AG20443 (cell line): ENCODE results near the gene AKAP8L.

Source experiments
- DNase-seq: peaks from one replicate; pipeline ENCODE4 v3.0.0; 2012; ENCODE audit warnings: low spot score, mixed read lengths

Gene AKAP8L

DNA sequence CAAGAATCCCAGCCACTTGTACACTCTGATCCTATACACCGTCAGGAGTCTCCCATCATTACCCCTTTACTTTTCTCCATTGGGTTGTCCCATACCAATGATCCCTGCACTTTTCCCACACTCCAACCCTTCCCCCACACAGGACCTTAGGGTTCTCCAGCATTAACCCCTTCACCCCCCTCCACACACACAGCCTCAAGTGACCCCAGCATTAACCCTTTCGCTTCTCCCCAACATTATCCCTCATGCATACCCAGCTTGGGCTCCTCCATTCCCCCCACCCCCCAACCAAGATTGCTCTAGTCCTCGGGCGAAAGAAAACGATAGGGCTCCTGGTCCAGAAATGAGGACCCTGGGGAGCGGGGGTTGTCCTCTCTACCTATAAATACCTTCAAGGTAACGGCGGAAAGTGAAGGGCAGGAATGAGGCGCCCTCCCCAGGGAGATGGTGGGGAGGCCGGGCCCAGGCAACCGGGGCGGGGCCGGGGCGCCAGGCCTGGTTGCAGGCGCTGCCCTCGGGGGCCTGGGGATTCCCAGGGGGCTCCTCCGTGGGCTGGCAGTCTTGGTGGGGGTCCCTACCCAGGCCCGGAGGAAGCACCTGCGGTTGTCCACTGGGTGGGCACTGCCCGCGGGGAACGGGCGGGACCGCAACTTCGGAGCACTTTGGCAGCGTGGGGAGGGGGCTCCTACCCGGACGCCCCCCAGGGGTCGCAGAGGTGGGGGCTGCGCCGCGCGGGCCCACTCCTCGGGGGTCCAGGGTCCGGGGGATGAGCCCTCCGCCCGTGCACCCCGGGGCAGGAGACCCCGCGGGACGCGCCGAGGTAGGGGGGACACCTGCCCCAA lies 30.2 kb upstream of the AKAP8L start:
- no peak for DNase-seq

DNA sequence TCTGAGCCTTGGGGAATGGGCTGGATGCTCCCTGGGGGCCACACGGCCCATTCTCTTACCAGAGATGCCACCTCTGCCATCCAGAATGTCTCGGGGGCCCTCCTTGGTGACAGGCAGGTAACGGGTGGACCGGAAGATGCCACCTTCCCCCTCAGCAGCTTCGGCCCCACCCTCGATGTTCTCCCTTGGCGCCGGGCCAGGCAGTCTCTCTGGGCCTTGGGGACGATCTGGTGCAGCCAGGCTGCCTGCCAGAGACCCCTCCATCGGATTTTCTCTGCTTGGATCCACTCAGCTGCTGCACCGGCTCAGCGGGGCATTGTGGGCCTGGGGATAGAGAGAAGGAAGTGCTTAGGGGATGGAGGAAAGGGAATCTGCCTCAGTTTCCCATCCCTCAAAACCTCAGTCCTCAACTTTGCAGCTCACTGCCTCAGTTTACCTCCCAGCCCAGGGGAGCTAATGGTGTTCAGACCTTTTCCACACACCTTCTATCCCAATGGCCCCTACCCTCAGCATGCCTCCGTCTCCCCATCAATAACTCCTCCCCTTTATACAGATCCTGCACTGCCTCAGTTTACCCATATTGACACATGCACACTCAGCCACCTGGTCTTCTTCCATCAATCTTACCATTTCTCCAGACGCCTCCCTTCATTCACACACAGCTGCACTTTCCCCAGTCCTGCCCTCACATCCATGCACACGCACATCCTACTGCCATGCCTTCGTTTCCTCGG lies 29.4 kb upstream of the AKAP8L start:
- no peak for DNase-seq

DNA sequence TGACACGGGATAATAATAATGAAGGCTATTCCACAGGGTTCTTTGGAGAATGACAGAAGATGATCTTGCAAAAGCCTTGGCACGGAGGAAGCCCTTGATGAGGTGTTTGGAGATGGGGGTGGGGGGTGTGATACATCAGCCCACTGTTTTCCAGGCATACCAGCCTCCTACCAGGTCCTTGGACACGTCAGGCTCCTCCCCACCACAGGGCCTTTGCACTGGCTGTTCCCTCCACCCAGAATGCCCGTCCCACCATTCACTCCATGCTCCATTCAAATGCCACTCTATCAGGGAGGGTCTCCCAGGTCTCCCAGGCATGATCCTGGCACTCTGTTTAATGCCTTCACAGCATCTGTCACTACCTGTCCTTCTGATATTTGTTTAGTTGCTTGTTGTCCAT lies 28.3 kb upstream of the AKAP8L start:
- no peak for DNase-seq

DNA sequence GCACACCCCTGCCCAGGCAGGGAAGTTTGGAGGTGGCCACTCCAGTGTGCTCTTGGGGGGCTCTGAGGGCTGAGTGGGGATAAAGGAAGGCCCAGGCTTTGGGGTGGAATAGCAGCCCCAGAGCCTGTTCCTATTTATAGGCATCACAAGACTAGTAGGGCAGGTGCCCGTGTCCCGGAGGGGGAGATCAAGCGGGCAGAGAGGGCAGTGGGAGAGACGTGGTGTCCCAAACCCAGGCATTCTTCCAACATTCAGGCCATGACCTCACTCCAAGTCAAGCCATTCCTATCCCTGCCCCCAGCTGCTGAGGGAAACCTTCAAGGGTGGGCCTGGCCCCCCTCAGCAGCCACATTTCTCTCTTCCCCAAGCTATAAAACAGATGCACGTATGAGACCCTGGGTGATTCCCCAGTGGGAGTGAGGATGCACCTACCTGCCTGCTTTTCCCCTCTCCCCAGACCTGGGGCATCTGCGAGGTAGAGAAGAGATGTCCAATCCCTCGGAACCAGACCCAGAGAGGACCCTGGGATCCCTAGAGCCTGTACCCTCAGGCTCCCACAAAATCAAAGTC lies 27.1 kb upstream of the AKAP8L start:
- no peak for DNase-seq

DNA sequence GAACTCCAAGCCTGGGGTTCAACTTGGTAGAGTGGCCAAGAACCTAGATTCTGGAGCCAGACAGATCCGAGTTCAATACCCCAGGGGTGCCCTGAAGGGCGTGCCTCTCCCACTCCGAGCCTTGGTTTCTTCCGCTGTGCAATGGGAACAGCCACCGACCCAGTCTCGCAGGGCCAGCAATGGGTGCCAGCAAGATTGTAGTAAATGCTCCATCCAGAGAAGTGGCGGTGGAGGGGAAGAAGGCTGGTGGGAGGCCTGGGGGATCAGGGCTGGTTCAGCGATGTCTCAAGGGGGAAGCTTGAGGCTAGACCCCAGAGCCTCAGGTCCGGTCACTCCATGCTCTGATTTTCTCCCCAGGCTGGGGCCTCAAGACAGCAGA lies 26.4 kb upstream of the AKAP8L start:
- no peak for DNase-seq

DNA sequence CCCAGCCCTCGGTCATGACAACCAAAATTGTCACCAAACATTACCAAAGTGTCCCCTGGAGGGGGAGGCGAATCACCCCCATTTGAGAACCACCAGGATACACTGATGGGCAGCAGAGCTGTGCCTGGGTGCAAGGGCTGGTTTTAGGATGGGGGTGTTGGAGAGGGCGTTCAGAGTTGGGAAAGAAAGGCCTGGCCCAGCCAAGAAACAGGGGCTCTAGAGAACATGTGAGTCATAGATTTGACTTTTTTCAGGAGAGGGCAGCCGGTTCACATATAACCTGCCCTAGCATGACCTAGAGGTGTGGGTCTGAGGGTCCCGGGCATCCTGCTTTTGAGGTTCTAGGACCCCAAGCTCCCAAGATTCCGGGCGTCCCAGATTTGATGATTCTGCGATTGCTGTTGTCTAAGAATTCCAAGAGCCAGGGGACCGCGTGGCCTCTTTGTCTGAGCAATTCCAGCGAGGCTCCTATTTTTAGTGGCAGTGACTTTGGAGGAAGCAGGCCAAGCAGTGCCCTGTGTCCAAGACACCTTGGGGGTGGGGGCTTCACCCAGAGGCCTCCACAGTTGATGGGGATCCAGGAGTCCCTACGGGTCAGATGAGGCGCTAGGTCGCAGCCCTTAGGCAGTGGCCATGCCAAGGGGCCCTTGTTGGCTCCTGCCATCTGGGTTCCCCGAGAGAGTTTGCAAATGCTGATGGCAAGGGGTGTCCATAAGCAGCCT lies 25.9 kb upstream of the AKAP8L start:
- DNase-seq, result no peak

DNA sequence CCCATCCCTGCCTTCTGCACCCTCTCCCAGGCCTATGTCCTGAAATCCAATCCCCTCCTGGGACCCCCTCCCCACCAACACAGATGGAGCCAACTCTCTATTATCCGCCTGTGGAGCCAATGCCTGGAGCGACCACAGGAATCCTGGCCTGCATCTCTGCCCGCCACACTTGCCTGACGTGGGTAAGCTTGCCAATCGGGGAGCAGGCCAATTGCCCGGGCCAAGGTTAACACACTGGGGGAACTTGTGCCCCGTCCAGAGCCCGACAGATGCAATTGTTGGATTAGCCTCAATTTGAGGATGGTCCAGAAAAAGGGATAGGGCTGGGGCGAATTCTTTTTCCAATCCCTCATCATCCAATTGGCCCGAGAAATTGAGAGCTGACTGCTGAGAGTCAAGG lies 25.1 kb upstream of the AKAP8L start:
- DNase-seq, result no peak

DNA sequence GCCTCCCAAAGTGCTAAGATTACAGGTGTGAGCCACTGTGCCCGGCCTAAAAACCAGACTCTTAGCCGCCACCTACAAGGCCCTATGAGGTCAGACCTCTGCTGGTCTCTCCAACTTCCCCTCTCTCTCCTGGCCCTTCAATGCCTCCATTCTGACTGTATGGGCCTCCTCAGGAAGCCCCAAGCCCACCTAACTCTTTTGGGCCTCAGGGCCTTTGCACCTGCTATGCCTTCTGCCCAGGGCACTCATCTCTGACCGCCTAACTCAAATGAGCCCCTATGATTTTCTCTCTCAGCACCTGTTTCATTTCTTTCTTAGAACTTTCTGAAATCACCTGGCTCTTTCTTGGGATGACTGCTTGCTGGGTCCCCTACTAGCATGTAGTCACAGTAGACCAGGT lies 24.5 kb upstream of the AKAP8L start:
- DNase-seq, result no peak

DNA sequence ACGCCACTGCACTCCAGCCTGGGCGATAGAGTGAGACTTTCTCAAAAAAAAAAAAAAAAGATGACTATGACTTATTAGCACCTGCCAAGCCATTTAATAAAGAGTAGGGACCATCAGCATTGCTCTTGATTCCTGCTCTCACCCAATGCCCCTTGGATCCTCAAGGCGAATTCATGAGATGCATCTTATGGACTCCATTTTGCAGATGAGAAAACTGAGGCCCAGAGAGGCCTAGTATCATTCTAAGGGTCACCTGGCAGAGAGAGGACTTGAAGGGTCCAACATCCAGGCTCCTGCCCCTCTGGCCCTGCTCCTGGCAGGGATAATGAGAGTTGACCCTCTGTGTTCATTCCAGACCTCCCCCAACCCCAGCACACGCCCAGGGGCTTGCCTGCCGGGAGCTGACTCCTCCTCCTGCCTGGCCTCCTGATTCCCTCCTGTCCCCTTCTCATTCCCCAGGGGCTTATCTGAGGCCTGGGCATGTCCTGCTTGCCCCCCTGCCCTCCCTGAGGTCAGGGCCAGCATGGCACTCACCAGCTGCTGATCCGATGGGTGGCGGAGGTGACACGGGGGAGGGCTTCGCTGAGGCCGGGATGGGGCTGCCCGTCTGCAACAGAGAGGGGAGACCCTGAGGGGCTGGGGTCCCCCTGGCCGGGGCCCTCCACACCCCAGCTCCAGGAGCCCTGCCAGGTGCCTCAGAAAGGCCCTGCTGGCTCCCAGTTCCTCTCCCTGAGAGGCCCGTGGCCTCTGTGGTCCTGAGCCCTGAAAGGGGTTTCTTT lies 23.5 kb upstream of the AKAP8L start:
- DNase-seq, result no peak

DNA sequence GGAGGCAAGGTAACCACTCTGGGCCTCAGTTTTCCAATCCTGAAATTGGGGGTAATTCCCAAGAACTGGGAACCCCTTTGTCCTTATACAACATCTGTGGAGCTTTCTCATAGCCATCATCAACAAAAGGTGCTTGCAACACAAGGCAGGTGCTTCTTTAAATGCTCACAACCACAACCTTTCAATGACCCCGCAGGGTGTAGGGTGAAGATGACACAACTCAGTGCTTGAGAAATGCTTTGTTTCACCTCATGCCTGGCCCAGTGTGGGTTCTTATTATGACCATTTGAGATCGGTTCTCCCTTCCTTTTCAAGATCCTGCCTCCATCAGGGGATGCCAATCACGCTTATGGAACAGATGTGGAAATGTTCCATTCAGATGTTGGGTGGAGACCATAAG lies 22.5 kb upstream of the AKAP8L start:
- DNase-seq, result no peak

DNA sequence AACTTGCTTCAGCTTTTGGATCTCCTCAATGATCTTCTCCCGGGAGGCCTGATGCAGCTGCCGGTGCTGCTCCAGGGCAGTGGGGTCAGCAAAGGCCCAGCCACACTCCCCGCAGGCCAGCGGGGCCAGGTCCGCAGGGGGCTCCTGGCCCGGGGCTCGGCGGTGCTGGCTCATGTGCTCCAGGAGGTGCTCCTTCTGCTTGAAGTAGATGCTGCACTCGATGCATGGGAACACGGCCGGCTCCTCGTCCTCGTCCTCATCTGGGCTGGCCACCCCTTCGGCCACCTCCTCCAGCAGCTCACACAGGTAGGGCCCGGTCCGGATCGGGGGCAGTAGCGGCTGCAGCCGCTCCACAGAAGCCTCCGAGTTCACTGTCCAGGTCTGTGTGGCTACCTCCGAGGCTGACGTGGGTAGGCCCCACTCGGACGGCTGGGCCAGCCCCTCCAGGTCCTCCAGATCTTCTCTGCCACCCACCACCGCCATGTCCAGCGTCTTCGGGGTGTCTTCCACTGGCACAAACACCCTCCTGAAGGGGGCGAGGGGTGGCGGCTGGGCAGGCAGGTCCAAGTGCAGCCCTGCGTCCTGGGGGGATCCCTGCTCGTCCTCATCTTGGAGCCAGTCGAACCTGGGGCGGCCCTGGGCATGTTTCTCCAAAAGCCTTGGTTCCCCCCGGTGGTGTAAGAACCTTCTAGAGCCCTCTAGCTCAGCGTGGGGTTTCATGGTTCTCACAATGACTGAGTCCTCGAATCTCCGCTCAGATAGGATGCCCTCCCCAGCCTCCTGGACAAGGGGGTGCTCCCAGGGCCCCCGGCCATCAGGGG lies 21.2 kb upstream of the AKAP8L start:
- DNase-seq, result no peak

DNA sequence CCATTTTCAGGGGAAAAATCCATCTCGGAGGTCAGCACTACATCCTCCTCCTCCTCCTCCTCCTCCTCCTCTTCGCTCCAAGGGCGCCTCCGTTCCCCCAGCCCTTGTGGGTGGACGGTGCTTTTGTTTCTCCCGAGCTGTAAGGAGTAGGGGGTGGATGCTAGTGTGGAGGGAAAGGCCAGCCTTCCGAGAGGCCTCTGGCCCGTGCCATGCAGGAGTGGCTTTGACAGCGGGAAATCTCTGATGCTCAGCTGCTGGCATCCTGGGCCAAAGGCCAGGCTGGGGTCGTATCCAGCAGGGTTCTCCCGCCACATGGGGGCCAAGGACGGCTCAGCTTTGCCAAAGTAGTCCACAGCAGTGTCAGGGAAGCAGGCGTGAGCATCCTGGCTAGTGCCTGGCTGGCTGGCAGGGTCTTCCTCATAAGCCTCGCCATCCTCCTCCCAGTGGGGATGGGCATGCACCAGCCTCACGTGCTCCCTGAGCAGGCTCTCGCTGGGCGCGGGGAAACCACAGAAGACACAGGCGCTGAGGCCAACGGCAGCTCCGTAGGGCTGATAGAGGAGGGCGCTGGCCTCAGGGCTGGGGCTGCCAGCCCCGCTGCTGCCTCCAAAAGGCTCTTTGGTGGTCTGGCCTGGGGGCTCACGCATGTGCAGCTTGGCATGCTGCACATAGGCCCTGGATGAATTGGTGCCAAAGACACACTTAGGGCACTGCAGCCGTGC lies 20.5 kb upstream of the AKAP8L start:
- DNase-seq, result no peak

DNA sequence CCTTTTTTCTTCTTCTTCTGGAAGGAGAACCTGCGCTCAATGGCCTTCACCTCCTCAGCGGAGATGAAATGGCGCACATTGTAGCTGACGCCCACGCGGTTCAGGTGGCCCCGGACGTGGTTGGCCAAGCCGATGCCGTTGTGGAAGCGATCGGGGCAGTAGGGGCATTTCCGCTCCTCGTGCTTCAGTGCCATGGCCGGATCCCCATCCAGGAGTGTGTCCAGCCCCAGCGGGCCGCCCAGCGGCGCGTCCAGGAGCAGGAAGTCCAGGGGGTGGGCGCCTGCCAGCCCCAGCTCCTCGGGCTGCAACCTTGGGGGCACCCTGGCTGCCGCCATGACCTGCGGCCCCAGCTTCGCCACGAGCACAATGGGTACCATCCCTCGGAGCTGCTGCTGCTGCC lies 19.8 kb upstream of the AKAP8L start:
- DNase-seq, result no peak

DNA sequence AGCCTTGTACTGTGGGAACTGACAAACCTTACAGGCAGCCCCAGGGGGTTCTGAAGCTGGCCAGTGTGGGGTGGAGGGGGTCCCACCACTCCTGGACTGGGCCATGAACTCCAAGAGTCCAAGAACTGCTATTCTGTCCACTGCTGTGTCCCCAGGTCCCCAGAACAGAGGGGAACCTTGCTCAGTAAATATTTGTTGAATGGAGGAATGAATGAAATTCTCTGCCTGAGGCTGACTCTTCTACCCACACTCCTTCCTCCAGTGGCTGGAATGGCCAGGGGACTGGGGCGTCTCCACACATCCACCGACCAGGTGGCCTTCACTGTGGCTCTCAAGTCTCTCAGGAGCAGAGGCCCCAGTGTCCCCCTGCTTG lies 19.3 kb upstream of the AKAP8L start:
- no peak for DNase-seq

DNA sequence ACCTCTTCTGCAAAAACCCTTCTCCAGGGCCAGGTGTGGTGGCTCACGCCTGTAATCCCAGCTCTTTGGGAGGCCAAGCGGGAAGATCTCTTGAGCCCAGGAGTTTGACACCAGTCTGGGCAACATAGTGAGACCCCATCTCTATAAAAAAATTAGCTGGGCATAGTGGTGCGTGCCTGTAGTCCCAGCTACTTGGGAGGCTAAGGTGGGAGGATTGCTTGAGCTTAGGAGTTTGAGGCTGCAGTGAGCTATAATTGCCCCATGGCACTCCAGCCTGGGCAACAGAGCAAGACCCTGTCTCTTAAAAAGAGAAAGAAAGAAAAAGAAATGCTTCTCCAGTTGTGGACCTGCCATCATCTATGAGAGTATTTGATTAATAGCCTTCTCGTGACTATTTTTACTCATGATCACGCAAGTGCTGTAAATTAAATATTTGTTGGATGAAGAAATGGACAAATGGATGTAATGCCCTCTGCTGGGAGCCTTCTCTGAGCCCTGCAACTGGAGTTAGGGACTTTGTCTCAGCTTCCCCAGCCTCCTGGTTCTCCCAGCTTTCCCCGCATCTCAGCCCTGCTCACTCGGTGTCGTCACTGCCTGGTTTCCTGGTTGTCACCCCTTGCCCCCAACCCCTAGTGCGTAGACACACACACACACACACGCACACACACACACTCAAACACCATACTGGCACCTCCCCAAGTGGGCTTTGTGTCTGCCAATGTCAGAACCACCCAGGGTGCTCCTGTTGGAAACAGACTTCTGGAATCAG lies 18.8 kb upstream of the AKAP8L start:
- peak; percentile 78 for DNase-seq

DNA sequence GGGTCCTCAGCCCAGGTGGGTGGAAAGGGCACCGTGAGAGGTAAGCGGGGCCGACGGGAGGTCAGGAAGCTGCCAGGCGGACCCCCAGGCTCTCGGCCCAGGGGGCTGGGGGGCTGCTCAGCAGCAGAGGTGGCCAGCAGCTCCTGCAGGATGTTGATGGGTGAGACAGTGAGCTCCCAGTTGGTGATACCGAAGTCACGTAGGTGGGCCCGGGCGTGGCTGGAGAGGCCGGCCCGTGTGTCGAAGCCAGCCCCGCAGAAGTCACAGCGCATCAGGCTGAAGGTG lies 18.0 kb upstream of the AKAP8L start:
- no peak for DNase-seq

DNA sequence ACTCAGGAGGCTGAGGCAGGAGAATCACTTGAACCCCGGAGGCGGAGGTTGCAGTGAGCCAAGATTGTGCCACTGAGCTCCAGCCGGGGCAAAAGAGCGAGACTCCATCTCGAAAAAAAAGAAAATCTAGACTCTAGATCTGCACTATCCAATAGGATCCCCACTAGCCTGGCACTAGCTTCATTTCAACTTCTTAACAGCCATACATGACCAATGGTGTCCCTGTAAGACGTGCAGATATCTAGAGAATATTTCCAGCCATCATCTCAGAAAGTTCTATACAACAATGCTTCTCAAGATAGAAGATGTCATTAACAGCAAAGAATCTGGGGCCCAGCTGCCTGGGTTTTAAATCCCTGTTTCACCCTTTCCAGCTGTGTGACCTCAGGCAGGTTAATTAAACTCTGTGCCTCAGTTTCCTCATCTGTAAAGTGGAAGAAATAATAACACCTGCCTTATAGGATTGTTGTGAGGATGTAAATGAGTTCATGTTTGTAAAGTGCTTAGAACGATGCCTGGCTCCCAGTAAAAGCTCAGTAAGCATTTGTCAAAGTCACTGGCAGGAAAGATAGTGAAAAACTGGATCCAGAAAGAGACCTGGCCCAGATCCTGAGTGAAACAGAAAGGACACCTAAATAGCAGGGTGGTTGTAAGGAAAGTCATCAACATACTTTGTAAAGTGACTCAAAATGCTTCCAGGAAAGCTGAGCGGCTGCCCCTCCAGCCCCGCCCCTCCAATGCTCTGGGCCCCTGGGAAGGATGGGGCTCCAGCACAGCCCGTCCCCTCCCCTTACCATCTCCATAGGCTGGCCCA lies 17.4 kb upstream of the AKAP8L start:
- DNase-seq, result peak; percentile 47

DNA sequence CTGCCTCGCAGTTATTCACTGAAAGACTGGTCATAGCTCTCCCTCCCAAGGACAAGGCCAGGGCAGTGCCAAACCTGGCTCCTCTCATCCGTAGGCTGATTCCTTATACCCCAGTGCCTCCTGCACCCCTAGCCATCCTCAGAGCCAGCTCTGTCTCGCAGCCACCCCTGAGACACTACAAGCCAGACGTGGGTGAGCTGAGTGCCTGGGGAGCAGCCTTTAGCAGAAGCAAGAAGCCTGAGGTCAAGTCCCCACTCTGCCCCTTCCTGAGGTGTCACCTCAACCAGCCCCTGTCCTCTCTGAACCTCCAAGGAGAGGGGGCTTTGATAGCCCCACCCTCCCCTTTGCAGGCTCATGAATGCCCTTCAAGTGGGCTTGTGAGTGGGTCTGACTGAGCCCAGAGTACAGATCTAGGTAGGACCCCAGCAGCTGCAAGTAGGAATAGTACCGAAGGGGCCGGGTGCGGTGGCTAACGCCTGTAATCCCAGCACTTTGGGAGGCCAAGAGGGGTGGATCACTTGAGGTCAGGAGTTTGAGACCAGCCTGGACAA lies 14.8 kb upstream of the AKAP8L start:
- no peak for DNase-seq
